Lower leg skin (tissue), 4 donors: Measurements from ENCODE around the gene SLC7A5. TPM values are rescaled to one million over a fixed set of nuclear protein-coding genes. Genes with fewer than 3 reads are reported as not detected.

Experiments
- DNase-seq, 2 donors: peaks; one replicate each; pipeline ENCODE4 v3.0.0-alpha.2; 2019; ENCODE audit warnings: low spot score in 2 of 2
- H3K4me3 ChIP-seq: fragments of 200-600 bp; sonication (generic); 2 replicates; pipeline ENCODE4 v1.5.1; 2017; ENCODE audit warnings: mild to moderate bottlenecking, low read depth; ENCODE audit not compliant: poor library complexity, severe bottlenecking
- POLR2A ChIP-seq, 2 donors: fragments of 450-650 bp; IDR thresholded peaks; one replicate each; pipeline ENCODE4 v1.6.1; 2016 to 2017; ENCODE audit warnings: antibody characterized with exemption in 2 of 2, mild to moderate bottlenecking in 1 of 2, moderate library complexity in 1 of 2
- WGBS, 2 donors: methylation state at CpG; one replicate each; pipeline ENCODE4 v1.1.5; 2018; 5-methylcytosine and 5-hydroxymethylcytosine counted together
- intact Hi-C: fragments of 100-400 bp; cut with DNase I; formaldehyde crosslinking; loops from one replicate; pipeline ENCODE4 v1.15.0; 2023; ENCODE audit warnings: low total_unique reads
- total RNA-seq, 4 donors: library from RNA; depleted of rRNA; stranded (reverse); fragments of >200 nt; gene quantifications; one replicate each; pipeline ENCODE4 v1.1.0, GENCODE V29; 2016
- TF ChIP-seq, protein P1 (sequence below), 3 donors: fragments of 450-650 bp; IDR thresholded peaks; one replicate each; pipeline ENCODE4 v1.5.1; 2016; ENCODE audit warnings: antibody characterized with exemption in 3 of 3, mild to moderate bottlenecking in 3 of 3, moderate library complexity in 2 of 3

Gene SLC7A5
- total RNA-seq, 4 donors from 2014 or later, result 8.0 to 39.0 (median 19.4) TPM

DNA sequence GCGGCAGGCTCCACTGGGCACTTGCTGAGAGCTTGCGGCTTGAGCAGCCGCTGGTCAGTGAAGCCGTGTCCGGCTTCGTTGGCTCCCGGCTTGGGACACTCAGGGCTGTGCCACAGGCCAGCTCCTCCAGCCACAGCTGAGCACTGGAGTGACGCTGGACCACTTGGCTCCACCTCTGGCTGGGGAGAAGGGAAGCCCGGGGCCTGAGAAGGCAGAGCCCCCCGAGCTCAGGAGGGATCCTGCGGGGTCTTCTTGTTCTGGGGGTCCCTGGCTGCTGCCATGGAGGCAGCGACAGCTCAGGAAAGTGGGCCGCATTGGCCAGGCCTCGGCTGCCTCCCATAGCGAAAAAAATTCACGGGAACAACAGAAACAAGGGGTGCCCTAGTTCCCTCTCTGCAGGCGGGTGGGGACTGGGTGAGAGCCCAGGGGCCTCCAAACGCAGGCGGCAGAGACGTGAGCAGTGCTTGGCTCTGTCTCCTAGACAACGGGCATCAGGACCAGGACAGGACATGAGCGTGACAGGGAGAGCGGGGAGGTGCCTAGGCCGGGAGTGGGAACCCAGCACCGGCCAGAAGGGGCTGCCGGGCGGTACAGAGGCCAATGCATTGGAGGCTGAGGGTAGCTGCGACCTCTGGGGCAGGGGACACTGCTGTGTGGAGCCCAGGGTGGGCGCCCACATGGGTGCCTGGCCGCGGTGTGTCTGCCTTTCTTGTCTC, 37.7 kb downstream of the SLC7A5 start:
- WGBS, 2 donors, result 87 to 88% methylated on average over 28 to 31 of the region's 31 CpGs
- DNase-seq, result no peak
- TF ChIP-seq, protein P1, sequence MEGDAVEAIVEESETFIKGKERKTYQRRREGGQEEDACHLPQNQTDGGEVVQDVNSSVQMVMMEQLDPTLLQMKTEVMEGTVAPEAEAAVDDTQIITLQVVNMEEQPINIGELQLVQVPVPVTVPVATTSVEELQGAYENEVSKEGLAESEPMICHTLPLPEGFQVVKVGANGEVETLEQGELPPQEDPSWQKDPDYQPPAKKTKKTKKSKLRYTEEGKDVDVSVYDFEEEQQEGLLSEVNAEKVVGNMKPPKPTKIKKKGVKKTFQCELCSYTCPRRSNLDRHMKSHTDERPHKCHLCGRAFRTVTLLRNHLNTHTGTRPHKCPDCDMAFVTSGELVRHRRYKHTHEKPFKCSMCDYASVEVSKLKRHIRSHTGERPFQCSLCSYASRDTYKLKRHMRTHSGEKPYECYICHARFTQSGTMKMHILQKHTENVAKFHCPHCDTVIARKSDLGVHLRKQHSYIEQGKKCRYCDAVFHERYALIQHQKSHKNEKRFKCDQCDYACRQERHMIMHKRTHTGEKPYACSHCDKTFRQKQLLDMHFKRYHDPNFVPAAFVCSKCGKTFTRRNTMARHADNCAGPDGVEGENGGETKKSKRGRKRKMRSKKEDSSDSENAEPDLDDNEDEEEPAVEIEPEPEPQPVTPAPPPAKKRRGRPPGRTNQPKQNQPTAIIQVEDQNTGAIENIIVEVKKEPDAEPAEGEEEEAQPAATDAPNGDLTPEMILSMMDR (IDR thresholded peaks at IDR 0.05), result no peak
- no peak for TF ChIP-seq POLR2A (IDR thresholded peaks at IDR 0.05)
- H3K4me3 ChIP-seq, result no peak overlapping the region
- intact Hi-C loops, result no loop called here

DNA sequence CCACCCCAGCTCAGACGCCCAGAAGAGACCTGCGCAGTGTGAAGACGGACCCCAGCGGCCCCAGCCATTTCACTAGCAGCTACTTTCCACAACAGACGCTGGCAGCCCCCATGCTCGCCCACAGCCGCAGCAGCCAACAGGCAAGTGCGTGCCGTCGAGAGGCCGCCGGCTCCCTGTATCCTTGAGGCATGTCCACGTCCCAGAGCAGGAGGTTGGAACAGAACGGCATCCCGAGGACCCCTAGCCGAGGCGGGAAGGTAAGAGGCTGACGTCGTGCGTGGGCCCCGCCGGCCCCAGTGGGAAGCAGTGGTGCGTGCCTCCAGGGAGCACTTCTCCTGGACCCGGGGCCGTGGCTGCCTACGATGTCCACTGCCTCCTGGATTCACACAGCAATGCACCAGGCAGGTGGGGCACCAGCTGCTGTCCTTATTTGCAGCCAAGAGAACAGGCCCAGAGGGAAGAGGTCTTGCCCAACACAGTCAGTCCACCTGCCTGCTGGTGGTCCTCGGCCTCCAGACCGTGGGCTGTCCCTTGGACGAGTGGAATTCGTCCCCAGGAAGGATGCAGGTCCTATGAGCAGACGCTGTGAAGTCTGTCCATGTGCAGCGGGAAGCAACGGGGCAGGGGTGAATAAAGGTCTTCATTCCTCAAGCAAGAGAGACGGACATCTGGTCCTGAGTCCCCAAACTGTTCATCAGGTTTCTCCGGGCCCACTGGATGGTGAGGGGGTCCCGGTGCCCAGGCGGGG, 38.5 kb downstream of the SLC7A5 start:
- no peak for DNase-seq
- no peak overlapping the region for H3K4me3 ChIP-seq
- 85 to 86% methylated on average over 23 to 37 of the region's 37 CpGs for WGBS, 2 donors
- no peak for TF ChIP-seq POLR2A (IDR thresholded peaks at IDR 0.05)
- TF ChIP-seq, protein P1 (IDR thresholded peaks at IDR 0.05), result no peak
- intact Hi-C loops, result no loop called here

DNA sequence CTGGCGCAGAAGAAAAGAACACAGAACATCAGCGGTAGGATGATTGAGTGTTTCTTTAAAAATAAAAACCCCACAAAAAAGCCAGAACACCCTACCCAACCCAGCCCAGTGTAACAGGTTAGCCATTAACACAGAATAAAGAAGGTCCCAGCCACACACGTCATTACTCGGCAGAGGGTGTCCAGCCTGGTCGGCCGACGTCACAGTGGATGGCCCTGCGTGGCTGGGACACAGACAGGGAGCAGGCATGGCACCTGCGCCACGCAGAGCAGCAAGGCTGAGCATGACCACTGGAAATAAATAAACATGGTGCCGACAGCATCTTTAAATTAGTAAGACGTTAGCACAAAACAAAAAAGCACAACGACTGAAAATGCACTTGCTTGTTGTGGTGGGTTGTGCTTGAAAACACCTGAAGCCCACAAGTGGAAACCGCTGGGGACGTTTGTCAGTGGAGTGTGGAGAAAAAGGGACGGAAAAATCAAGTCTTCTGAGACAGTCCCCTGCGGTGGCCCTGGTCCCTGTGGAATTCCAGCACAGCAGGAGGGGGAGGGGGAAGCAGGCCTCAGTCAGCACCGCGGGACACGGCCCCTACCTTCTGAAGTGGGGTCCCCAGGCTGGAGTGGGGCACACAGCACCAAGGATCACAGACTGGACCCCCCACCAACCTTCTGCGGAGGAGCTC, 39.2 kb downstream of the SLC7A5 start:
- DNase-seq, result no peak
- intact Hi-C loops, result no loop called here
- H3K4me3 ChIP-seq, result no peak overlapping the region
- 85 to 86% methylated on average over 21 of the region's 21 CpGs for WGBS, 2 donors
- TF ChIP-seq, protein P1 (IDR thresholded peaks at IDR 0.05), result no peak
- TF ChIP-seq POLR2A (IDR thresholded peaks at IDR 0.05), result no peak

DNA sequence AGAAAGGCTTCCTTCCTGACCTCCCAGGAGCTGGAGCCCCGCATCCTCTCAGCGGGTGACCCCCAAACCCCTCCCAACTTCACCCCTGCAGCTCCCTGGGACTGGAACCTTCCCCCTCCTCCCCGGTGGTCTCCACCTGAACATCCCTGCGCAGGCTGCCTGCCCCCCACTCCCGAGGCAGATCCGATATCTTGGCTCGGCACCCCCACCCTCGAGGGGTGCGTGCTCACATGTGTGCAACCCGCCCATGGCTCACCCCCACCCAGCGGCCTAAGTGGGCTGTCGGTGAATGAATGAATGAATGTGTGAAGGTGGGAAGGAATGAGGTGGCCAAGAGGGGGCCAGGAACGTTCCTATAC, 39.7 kb downstream of the SLC7A5 start:
- TF ChIP-seq, protein P1 (IDR thresholded peaks at IDR 0.05), result no peak
- no peak for TF ChIP-seq POLR2A (IDR thresholded peaks at IDR 0.05)
- intact Hi-C loops, result no loop called here
- WGBS, 2 donors, result 83 to 89% methylated on average over 13 of the region's 13 CpGs
- DNase-seq, result no peak
- no peak overlapping the region for H3K4me3 ChIP-seq

DNA sequence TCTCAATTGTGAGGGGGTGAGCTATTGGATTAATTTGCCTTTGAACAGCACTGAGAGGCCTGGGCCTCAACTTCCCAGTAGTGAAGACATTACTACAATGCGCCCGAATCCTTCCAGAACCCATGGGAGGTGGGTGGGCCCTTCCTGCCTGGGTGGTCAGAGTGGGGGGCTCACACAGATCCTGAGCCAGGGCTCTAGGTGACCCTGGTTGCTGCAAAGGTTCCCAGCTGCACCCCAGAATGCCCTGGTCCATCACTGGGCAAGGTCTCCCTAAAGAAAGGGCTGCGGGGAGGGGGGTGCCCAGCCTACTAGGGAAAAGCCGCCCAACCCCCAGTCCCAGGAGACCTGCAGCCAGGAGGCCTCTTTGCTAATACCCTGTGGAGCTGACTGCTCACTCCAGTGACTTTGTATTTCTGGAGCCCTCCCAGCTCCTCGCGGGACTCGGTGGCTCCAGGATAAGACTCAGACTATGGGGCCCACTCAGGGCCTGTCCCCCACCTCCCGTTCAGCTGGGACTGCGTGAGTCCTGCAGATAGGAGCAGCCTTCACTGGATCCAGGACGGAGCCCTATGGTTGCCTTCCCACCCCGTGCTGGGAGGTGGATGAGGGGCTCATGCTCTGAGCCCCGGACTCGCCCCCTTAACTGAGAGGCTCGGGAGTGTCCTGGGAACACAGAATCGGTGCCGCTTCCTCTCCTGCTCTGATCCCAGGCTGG, 40.2 kb downstream of the SLC7A5 start:
- no peak for TF ChIP-seq POLR2A (IDR thresholded peaks at IDR 0.05)
- TF ChIP-seq, protein P1 (IDR thresholded peaks at IDR 0.05), result no peak
- H3K4me3 ChIP-seq, result no peak overlapping the region
- intact Hi-C loops, result no loop called here
- 70 to 80% methylated on average over 16 of the region's 16 CpGs for WGBS, 2 donors
- DNase-seq, result no peak
